H54 (cell line): ENCODE measurements around the gene TRAK2.

Experiments used
- DNase-seq: peaks from one replicate; pipeline ENCODE4 v3.0.0; 2011; ENCODE audit warnings: low spot score, mixed read lengths; ENCODE audit not compliant: insufficient read length
- FAIRE-seq: peaks from 3 replicates; lab custom pipeline; 2011; peaks lifted over from hg19 to GRCh38; lab: Jason Lieb, UNC
- POLR2A ChIP-seq: IDR thresholded peaks from 2 replicates; pipeline ENCODE4 v1.6.1; 2011; ENCODE audit warnings: low read depth, mild to moderate bottlenecking, low read length

Gene TRAK2

DNA sequence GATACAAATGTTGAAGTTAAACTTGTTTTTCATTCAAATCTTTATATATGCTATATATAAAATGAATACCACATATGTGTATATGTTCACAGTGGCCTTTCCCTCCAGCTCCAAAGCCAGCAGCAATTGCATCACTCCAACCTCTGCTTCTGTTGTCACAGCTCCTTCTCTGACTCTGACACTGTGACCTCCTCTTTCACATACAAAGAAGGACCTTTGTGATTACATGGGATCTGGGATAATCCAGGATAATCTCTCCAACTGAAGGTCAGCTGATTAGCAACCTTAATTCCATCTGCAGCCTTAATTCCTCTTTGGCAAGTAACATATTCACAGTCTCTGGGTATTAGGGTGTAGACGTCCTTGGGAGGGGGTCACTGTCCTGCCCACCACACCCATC is 102.5 kb downstream of the TRAK2 start:
- FAIRE-seq (no peak), DNase-seq (no peak)
- no peak for TF ChIP-seq POLR2A

GRCh38 chr2:201347138-201347537 is 104.1 kb downstream of the TRAK2 start:
- FAIRE-seq (no peak), DNase-seq (no peak)
- TF ChIP-seq POLR2A, result no peak

- FAIRE-seq (no peak), DNase-seq (no peak)
- no peak for TF ChIP-seq POLR2A
These were observed 105.5 kb downstream of the TRAK2 start for GRCh38 chr2:201345625-201346213.

DNA sequence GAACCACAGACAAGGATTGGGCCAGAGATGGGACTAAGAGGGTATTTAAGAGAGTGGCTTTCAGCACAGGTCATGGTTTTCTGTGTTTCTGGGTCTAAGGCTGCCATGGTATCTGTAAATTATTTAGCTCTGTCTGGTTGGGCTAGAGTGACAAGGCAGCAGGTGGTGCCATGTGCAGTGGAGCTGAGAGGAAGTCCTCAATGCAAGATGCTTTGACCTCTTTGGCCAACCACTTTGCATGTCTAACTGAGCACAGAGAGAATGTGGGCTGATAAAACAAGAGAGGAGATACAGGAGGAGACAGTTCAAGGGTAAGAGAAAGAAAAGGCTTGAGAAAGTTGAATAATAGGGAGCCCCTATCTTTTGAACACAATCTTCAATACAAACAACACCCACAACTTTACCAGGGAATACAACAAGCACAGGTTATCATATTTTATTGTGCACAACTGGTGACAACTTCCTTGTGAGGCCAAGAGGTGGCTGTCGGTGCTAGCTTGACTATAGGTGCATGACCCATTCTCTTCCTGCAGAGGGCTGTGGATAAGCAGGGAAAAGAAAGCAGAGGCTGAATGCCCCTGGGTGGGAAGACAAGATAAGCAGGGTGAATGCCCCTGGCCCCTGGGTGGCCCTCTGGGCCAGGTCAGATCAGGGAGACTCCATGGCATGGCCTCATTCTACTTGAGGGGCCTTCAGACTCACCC is 106.4 kb downstream of the TRAK2 start:
- no peak for FAIRE-seq
- DNase-seq, result no peak
- no peak for TF ChIP-seq POLR2A

DNA sequence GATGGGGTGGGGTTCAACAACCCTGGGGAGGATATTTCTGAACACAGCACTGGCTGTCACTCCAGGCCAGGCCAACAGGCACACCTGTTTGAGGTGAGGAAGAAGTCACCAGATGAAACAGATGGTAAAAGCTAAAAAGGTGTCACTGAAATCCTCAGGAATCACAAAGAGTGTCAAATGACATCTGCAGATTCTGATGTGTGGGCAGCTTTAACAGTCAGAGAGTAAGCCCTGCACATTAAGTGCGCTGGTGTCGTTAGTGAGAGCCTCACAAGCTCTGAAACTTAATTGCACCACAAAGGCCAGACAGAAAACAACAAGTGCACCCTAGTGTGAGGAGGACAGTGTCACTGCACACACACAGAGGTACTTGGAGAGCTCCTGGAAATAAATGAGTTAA is 107.7 kb downstream of the TRAK2 start:
- FAIRE-seq (no peak), DNase-seq (no peak)
- no peak for TF ChIP-seq POLR2A

DNA sequence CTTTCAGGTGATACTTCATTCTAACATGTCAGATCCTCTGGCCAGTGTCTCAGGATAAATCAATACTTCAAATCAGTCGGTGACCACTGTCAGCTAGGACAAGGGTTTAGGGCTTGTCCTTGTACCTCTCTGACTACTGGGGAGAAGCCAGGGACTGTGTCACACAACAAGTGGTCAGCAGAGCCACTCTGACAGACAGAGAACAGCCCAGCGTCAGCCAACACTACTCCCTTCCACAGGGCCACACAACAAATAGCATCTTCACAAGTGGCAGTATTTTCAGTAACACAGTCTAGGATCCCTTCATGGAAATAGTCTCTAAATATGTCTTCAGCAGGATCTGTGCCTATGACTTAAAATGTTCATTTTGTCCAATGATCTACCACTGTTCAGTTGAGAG is 108.3 kb downstream of the TRAK2 start:
- no peak for FAIRE-seq
- no peak for DNase-seq
- no peak for TF ChIP-seq POLR2A

GRCh38 chr2:201329409-201329808 is 121.8 kb downstream of the TRAK2 start:
- DNase-seq, result no peak
- TF ChIP-seq POLR2A, result no peak

GRCh38 chr2:201327678-201328077 is 123.6 kb downstream of the TRAK2 start:
- FAIRE-seq (no peak), DNase-seq (no peak)
- no peak for TF ChIP-seq POLR2A

More at GRCh38 chr2:201329409-201329808, 121.8 kb downstream of the TRAK2 start:
- no peak for FAIRE-seq
